GM19328 (cell line): ENCODE results near the gene PEF1.

Experiments
- ATAC-seq: cut with Tn5 transposase; IDR thresholded peaks from one replicate; pipeline ENCODE4 v1.9.1; 2021; ENCODE audit warnings: mild to moderate bottlenecking, moderate library complexity; ENCODE audit not compliant: unreplicated experiment

PEF1 gene, protein sequence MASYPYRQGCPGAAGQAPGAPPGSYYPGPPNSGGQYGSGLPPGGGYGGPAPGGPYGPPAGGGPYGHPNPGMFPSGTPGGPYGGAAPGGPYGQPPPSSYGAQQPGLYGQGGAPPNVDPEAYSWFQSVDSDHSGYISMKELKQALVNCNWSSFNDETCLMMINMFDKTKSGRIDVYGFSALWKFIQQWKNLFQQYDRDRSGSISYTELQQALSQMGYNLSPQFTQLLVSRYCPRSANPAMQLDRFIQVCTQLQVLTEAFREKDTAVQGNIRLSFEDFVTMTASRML

DNA sequence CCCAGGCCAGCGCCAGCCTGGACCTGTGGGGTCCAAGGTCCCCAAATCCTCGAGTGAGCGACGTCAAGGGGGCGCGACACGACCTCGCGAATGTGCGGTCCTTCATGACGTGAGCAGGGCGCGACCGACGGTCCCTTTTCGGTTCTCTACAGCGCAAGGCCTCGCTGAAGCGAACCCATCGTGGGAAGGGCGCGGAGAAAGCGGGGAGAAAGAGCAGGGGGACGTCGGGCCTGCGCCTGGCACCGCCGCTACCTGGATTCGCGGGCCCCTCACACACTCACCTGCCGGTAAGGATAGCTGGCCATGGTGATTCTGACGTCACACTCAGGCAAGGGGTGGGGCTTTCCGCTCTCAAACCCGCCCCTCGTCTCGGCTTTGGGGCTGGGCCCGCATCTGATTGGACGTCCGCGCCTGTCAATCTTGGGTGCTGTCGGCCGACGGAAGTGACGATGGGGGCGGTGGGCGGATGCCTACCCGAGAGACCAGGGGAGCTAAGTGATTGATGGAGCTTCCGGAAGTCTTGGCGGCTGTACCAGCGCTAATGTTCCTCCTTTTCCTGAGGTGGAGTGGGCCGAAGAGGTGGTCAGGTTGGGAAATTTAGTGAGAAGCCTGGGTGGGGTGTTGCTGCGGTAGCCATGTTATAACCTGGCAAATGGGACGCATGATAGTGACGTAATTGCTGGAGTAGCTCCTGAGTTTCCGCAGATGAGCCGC is at the start of gene PEF1:
TSS of gene PEF1 (minus strand) at position 317 of the 714 bp plus-strand sequence. CDS start at position 305, 12 bp downstream.
- ATAC-seq, result peak; percentile 88

DNA sequence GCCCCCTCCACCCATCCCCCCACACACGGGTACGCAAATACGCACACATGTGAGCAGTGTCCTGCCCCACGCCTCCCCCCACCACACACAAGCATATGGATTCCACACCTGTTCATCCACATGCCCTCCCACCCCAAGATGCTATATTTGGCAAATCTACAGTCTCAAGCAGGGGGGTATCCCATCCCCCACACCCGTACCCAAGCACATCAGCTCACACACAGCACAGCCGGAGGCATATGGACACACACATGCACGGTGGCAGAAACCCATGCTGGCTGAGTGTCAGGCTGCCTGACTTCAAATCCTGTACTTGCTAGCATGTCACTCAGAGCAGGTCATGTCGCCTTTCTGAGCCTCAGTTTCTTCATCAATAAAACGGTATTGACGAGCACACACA is 48.6 kb upstream of the PEF1 start:
- ATAC-seq, result no peak

DNA sequence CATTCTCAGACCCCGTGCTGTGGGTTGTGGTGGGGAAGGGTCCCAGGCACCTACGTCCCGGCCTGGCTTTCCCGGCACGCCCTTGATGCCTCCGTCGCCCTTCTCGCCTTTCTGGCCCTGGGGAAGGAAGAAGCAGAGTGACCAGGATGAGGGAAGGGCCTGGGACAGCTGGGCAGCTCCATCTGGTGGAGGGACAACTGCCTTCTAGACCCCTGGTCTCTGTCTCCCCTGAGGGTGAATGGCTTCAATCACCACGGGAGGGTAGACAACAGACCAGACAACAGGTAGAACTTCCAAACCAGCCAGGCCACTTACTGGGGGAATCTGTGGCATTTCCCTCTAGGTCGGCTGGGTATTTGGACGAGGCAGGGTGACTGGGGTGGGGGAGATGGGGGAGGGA is 47.3 kb upstream of the PEF1 start:
- no peak for ATAC-seq

DNA sequence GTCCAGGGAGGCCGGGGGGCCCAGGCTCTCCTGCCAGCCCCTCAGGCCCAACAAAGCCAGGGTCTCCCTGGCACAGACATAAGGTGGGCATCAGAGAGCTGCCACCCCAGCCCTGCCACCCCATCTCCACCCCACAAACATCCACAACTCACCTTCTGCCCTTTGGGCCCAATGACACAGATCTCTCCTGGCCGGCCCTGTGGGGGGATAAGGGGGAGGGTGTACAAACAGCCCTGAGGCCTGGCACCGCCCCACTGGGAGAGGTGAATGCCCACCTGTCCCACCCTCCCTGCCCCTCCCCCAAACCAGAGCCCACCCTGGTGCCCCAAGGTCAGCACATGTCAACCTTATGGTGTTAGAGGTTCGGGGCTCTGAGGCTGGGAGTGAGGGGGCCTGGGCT is 46.8 kb upstream of the PEF1 start:
- ATAC-seq, result no peak

DNA sequence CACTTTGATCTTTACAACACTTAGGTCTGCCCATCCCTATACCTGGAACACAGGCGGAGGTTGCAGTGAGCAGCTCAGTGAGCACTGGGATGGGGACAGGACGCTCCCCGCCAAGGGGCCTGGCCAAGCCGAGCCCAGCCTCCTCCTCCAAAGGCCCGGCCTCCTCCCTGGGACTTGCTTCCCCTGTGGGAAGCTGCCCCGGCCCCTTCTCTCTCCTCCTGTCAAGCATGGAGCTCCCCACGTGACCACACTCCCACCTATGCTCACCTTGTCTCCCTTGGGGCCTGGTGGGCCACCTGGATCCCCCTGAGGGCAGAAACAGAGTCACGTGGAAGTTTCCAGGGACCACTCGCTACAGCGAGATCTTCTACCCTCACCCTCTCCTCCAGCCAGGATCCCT is 46.2 kb upstream of the PEF1 start:
- ATAC-seq, result no peak

DNA sequence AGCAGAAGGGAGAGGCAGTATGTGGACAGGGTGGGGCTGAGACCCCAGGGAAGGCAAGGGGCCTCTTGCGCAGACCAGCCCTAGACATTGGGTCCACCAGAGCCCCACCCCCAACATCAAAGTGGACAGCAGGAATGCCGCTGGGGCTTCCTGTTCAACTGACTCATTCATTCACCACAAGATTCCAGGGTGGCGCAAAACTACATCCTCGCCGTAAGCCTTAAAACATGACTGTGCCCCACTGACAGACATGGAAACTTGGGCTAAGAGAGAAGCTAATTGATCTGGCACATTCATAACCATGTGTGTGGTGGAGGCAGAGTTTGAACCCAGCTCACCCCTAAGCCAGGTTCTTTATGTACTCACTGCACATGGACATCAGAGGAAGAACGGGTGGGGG is 45.2 kb upstream of the PEF1 start:
- no peak for ATAC-seq

DNA sequence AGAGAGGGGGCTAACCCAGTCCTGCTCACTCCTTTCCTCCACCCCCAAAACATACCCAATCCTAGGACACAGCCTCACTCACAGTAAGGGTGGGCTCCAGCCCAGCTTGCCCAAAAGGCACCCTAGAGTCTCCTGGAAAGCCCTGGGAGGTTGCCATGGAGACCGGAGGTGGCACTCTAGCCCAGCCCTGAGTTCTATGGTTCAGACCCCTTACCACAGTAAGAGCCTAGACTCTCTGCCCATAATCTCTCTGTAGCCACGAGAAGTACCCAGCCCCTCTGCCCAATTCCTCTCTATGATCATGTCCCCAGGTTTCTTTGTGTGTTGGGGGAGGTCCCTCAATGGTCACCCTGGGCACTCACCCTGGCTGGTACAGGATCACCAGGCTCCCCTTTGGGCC is 44.7 kb upstream of the PEF1 start:
- ATAC-seq, result no peak

DNA sequence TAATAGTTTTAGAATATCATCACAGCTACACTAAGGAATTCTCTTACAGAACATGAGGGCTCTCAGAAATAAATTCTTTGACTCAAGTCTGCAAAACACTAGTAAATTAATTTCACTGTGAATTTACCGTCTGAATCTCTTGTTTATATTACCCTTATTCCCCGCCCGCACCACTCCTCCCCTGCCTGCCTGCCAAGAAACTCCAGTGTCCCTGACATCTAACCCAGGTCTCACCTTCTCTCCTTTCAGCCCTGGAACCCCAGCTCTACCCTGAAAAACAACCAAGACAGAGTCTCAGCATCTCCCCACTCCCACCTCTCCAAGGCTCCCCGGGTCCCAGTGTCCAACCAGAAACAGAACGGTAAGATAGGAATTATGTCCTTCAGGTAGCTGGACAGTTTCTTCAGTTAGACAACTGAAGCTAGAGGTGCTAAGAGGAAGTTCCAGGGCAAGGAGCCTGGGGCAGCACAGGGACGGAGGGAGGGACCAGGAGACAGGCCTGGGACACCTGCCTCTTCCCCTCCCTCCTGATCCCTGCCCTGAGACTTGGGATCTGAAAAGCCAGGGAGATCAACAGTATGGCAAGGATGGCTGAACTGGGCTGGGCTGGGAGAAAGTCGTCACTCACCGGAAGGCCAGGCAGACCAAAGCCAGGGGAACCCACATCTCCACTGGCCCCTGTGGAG is 43.7 kb upstream of the PEF1 start:
- no peak for ATAC-seq

DNA sequence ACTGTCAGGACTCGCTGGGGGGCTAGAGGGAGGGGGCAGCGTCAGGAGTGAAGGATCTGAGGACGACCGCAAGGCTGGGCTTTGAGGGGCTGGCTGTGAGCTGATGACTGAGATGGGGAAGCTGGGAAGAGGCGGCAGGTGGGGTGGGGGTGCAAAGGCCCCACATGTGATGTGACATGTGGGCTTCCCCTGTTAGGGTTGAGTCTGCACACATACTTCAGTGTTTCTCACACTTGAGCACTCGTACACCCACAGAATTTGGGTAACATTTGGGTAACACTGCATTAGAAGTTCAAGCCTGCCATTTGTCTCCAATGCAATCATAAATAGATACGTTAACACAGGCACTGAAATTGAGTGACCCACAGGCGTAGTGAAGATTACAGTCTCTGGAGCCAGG is 42.9 kb upstream of the PEF1 start:
- ATAC-seq, result no peak

DNA sequence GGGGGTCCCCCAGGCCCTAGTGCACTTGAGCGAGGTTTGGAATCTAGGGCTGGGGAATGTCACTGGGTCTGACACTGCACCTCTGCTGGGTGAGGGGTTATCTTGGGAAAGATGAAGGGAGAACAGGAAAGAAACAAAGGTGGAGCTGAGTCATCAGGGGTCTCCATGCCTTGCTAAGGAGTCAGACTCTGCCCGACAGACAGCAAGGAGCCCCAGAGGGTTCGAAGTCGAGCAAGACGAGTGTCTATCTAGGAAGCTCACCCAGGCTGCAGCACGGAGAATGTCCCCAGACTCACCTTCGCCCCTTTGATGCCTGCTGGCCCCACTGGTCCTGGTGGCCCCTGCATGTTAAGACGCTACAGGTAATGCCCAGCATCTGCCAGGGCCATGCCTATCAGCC is 41.1 kb upstream of the PEF1 start:
- ATAC-seq, result no peak

DNA sequence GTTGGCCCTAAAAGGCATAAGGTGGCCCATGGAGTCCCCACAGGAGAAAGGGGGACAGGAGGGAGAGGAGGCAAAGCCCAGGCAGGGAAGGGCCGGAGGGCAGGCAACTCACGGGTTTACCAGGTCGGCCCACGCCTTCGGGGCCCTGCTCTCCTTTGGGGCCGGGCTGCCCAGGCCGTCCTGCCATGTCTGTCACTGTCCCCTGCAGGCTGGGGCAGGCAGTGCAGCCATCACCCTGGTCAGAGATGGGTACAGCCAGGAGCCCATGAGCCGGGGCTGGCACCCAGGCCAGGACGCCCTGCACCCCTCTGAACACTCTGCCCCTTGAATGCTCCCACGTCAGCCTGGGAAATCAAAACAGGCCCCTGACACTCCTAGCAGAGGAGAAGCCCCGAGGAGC is 39.3 kb upstream of the PEF1 start:
- ATAC-seq, result no peak

DNA sequence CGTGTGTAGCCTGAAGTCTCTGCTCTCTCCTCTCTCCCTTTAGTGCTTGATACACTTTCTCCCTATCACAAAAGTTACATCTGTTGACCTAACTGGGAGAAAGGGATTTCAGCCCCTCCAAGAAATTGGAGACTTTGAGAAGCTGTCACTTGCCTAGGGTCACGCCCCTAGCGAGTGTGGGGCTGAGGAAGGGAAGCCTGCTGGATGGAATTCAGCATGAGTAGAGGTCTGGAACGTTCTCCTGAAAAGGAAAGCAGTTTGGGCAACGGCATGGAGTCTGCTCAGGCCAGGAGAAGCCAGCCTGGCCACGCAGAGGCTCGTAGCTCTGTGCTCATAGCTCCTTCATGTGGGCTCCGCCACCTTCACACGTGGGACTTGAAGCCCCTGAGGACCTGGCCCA is 36.7 kb upstream of the PEF1 start:
- ATAC-seq, result no peak

DNA sequence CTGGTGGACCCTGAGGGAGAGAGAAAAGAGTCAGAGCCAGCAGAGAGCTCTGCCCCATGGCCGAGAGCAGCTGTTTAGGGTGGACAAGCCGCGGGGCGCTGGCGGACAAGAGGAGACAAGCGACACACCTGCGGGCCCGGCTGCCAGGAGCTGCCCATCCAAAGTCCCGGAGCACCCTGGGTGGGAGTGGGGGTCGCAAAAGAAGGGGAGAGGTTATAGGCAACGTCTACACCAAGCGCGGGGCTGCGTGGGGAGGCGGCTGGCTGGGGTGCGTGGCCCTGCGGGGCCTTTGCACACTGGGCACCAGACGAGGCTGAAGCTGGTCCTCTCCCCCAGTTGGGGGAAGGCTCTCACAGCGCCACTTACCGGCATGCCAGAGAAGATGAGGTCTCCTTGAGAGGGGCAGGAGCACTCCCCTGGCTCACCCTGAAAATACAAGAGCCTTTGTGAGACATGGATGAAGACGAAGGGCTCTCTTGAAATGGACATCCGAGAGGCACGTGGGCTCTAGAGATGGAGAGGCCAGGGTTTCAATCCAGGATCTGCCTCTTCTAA is 35.1 kb upstream of the PEF1 start:
- no peak for ATAC-seq

DNA sequence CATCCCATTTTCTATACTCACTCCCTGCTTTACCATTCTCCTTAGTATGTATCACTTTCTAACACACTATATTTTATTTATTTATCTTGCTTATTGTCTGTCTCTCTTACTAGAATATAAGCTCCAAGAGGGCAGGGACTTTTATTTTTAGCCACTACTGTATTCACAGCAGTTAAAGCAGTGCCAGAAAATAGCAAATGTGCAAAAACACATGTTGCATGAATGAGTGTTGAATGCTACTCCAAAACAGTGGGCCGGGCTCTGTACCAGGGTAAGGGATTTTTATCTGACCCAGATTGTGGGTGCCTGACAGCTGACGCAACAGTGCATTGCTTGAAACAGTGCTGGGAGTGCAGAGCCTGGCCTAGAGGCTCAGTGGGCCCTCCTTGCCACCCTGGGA is 34.4 kb upstream of the PEF1 start:
- no peak for ATAC-seq

DNA sequence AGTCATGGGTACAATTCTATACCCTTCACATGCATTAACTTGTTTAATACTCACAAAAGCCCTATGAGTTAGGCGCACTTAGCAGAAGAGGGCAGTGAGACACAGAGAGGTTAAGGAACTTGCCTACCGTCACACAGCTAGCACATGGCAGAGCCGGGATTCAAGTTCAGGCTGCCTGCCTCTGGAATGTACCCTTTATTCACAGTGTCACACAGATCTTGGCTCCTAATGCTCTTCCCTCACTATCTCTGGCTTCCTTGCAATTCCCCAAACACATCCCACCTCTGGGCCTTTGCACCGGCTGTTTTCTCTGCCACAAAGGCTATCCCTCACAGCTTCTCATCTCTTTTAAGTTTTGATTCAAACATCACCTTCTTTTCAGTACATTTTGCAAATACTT is 34.0 kb upstream of the PEF1 start:
- no peak for ATAC-seq

DNA sequence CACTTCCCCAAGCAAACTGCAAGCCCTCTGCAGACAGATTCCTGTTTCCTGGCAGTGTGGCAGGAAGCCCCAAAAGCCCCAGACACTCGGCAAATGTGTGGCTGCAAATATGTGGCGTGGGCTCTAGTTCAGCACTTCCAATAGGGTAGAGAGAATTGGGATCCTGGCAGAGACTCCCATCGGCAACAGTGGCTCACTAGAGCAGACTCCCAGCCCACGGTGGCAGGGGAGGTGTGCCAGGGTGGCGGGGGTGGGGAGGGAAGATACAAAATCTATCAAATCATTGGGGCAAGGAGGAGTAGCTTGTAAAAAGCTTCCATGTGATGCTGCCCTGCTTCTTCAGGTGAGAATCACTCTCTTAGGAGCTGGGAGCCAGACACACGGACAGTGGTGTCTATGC is 33.3 kb upstream of the PEF1 start:
- ATAC-seq, result no peak

DNA sequence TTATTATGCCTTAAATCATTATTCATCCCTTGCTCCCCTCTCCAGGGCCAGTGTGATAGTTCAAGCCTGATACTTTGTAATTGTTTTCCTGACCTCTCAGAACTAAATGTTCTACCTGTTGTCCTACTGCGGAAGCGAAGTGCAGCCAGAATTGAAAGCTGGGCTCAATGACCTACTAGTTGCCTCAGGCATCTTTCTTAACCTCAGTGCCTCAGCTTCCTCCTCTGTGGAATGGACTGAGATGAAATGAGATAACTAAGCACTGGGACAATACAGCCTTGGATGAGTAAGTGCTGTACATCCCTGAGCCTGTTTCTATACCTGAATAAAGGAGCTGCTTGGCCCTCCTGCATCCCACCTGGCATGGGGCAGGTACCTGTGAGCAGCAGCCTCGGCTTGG is 32.7 kb upstream of the PEF1 start:
- ATAC-seq, result no peak

DNA sequence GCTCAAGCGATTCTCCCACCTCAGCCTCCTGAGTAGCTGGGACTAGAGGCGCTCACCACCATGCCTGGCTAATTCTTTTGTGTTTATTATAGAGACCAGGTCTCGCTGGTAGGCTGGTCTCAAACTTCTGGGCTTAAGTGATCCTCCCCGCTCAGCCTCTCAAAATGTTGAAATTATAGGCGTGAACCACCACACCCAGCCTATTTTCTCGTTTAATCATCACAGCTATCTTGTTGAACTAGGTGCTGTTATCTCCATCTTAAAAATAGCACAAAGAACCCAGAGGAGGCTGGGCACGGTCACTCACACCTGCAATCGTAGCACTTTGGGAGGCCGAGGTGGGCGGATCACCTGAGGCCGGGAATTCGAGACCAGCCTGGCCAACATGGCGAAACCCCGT is 31.1 kb upstream of the PEF1 start:
- no peak for ATAC-seq

DNA sequence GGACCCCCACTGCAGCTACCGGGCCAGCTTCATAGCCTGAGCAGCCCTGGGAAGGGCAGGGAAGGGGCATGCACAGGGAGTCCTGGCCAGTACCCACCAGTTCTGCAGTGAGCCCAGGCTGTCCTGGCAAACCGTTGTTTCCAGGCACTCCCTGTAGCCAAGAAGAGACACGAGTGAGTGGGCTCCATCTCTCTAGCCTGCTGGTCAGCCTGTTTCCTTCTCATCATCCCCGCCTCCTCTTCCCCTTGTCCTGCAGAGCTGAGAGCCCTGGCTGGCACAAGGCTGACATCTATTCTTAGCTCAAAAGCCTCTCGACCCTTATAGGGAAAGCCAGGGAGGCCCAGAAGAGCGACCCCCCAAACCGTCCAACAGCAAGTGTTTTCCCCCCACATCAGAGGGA is 30.5 kb upstream of the PEF1 start:
- ATAC-seq, result no peak

DNA sequence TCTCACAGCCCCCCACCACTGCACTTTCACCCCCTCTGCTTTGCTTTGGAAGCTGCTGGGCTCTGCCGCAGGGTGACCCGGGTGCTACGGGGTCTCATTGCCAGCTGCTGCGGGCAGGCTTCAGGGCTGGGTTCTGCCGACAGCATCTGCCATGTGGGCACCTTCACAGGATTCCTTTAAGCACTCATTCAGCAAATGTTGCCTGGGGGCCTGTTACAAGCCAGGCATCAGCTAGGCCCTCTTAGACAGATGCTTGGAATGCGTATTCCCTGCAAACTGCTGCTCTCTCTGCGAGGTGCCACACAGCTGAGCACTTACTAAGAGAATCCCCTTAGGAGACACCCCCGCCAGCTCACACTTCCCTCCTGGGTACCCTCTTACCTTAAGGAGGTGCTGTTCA is 29.9 kb upstream of the PEF1 start:
- no peak for ATAC-seq

DNA sequence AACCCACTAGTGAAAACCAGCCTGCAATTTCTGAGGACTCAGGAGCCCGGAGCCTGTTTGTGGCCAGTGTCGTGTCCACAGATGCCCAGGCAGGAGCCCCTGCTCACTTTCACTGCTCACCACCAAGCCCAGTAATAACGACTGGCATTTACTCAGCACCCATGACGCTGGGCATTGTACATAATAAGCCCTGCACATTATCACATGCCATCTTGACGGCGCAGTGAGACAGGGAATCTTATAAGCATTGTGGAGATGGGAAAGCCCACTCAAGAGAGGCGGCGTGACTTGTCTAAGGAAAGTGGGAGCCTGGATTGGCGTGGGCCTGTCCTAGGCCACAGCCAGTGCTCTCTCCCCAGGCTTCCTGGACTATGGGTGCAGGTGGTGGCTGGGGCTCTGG is 28.8 kb upstream of the PEF1 start:
- no peak for ATAC-seq

DNA sequence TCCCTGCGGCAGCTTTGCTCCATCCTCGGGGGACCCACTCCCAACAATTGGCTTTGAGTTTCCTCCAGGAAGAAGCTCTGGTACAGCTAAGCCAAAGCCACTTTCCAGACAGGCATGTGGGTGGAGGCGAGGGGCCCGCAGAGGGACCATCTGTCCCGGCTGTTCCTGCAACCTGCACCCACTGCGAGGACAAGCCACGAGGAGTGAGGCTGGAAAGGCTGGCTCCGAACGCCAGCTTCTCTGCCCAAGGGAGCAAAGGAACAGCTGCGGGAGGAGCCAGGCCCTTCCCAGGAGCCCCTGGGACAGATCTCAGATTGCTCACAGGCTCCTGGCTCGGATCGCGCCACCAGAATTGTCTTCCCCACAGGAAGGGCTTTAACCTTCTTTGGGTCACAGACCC is 28.3 kb upstream of the PEF1 start:
- no peak for ATAC-seq
